Neutrophil (primary cell): ENCODE data around the gene MTMR10.

Experiments used
- H3K27ac ChIP-seq: fragments of 200-600 bp; sonication (generic); 2 replicates; pipeline ENCODE4 v1.5.1; 2016; ENCODE audit warnings: mild to moderate bottlenecking, moderate library complexity
- H3K27me3 ChIP-seq: fragments of 200-600 bp; sonication (generic); 2 replicates; pipeline ENCODE4 v1.6.0; 2016; ENCODE audit warnings: mild to moderate bottlenecking
- H3K36me3 ChIP-seq: fragments of 200-600 bp; sonication (generic); 2 replicates; pipeline ENCODE4 v1.5.1; 2017
- H3K4me1 ChIP-seq, 2 experiments: fragments of 200-600 bp in 1 of 2; sonication (generic) in 1 of 2; 1 replicate in 1 of 2; 2 replicates in 1 of 2; pipeline versions ENCODE4 v1.5.1 to v1.6.1; 2013 to 2016; ENCODE audit warnings: low read depth in 1 of 2, low read length in 1 of 2, mild to moderate bottlenecking in 1 of 2, moderate library complexity in 1 of 2; ENCODE audit not compliant: control insufficient read depth in 1 of 2, insufficient read depth in 1 of 2
- H3K4me3 ChIP-seq, 2 experiments: fragments of 200-600 bp in 1 of 2; sonication (generic) in 1 of 2; 1 replicate in 1 of 2; 2 replicates in 1 of 2; pipeline ENCODE4 v1.5.1; 2013 to 2016; ENCODE audit warnings: low read depth in 1 of 2, low read length in 1 of 2, mild to moderate bottlenecking in 1 of 2, moderate library complexity in 1 of 2
- H3K9me3 ChIP-seq: fragments of 200-600 bp; sonication (generic); 2 replicates; pipeline ENCODE4 v1.5.1; 2016
- TF ChIP-seq, protein P1 (sequence below): fragments of 200-600 bp; sonication (generic); IDR thresholded peaks from 2 replicates; pipeline ENCODE4 v1.5.1; 2016; ENCODE audit warnings: antibody characterized with exemption

Gene MTMR10

DNA sequence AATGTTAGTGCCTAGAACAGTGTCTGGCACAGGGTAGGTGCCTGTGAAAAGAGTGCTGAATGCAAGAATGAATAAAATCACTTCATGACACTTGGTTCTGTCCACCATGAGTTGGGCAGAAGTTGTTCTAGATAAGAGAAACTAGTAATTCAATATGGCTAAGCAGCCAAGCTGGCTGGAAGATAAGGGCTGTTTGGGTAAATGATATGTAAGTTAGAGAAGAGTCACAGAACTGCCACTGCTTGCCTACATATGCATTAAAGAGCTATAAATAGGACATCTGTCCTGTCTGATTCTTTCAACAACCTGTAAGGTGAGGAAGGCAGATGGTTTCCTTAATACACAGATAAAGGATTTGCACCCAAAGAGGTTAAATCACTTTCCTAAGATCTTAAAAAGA lies 13.1 kb downstream of the MTMR10 start:
- Histone ChIP-seq H3K27ac (peak overlapping the region; percentile 90), H3K27me3 (no peaks in the 10 kb centered on the region), H3K4me1 (peaks cover 43 to 53% of the 10 kb centered on the region in 2 experiments), H3K36me3 (peaks cover 46% of the 10 kb centered on the region), H3K9me3 (no peaks in the 10 kb centered on the region), H3K4me3 (peak overlapping the region in 1 of 2 experiments; percentile 43)
- TF ChIP-seq, protein P1, sequence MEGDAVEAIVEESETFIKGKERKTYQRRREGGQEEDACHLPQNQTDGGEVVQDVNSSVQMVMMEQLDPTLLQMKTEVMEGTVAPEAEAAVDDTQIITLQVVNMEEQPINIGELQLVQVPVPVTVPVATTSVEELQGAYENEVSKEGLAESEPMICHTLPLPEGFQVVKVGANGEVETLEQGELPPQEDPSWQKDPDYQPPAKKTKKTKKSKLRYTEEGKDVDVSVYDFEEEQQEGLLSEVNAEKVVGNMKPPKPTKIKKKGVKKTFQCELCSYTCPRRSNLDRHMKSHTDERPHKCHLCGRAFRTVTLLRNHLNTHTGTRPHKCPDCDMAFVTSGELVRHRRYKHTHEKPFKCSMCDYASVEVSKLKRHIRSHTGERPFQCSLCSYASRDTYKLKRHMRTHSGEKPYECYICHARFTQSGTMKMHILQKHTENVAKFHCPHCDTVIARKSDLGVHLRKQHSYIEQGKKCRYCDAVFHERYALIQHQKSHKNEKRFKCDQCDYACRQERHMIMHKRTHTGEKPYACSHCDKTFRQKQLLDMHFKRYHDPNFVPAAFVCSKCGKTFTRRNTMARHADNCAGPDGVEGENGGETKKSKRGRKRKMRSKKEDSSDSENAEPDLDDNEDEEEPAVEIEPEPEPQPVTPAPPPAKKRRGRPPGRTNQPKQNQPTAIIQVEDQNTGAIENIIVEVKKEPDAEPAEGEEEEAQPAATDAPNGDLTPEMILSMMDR: no peak

- H3K27me3 ChIP-seq: no peaks in the 10 kb centered on the region
- H3K27ac ChIP-seq: peak overlapping the region; percentile 24
- no peak overlapping the region for H3K4me3 ChIP-seq
- TF ChIP-seq, protein P1: no peak
- peaks cover 54% of the 10 kb centered on the region for H3K36me3 ChIP-seq
- peaks cover 21 to 25% of the 10 kb centered on the region in 2 experiments for H3K4me1 ChIP-seq
- no peaks in the 10 kb centered on the region for H3K9me3 ChIP-seq
These were observed 17.3 kb downstream of the MTMR10 start for GRCh38 chr15:30974112-30974511.

DNA sequence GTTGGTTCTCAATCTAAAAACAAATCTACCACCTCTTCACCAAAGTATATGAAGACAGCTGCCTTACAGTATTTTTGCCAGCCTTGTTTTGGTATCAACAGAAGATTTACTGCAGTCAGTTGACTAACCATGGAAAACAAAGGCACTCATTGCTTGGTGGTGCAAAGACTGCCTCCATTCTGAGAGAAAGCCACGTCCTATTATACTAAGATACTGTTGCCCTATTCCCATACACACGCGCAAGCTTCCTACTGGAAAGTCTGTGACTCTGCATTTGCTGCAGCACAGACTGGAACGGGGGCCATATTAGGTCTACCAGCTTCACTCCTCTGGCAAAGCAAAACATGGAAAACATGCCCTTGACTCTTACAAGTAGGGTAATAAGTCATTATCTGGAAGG lies 18.0 kb downstream of the MTMR10 start:
- no peaks in the 10 kb centered on the region for H3K27me3 ChIP-seq
- no peaks in the 10 kb centered on the region for H3K9me3 ChIP-seq
- peak overlapping the region; percentile 26 for H3K27ac ChIP-seq
- TF ChIP-seq, protein P1: no peak
- H3K4me1 ChIP-seq: peaks cover 13 to 18% of the 10 kb centered on the region in 2 experiments
- H3K4me3 ChIP-seq: no peak overlapping the region
- peaks cover 60% of the 10 kb centered on the region for H3K36me3 ChIP-seq

- no peaks in the 10 kb centered on the region for H3K4me1 ChIP-seq
- no peaks in the 10 kb centered on the region for H3K9me3 ChIP-seq
- no peaks in the 10 kb centered on the region for H3K27me3 ChIP-seq
- peak overlapping the region; percentile 34 for H3K27ac ChIP-seq
- no peak overlapping the region for H3K4me3 ChIP-seq
- TF ChIP-seq, protein P1: no peak
- peaks cover 85% of the 10 kb centered on the region for H3K36me3 ChIP-seq
These were observed 21.7 kb downstream of the MTMR10 start for GRCh38 chr15:30969724-30970123.

GRCh38 chr15:30963681-30964080 lies 27.7 kb downstream of the MTMR10 start:
- Histone ChIP-seq H3K4me3 (no peak overlapping the region), H3K27ac (no peak overlapping the region), H3K4me1 (peaks cover 6 to 9% of the 10 kb centered on the region in 2 experiments), H3K27me3 (no peaks in the 10 kb centered on the region), H3K9me3 (no peaks in the 10 kb centered on the region), H3K36me3 (peaks cover 96% of the 10 kb centered on the region)
- TF ChIP-seq, protein P1: no peak

DNA sequence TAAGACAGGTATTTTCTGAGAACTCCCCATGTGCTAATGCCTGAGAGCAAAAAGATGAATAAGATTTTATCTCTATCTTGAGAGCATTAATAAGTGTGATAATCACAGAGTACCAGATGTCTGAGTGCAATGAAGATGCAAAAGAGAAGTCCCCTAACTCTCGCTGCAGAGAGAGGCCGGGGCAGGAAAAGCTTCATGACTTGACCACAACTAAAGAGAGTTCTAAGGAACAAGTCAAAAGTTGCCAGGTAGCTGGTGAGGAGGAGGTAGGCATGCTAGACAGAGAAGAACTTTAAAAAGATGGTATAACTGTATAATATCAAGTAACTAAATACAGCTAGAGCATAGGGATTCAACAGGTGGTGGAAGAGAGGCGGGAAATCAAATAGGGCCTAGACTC lies 28.8 kb downstream of the MTMR10 start:
- Histone ChIP-seq H3K9me3 (no peaks in the 10 kb centered on the region), H3K4me1 (peaks cover 6 to 9% of the 10 kb centered on the region in 2 experiments), H3K36me3 (peaks cover 99% of the 10 kb centered on the region), H3K27me3 (no peaks in the 10 kb centered on the region), H3K27ac (peak overlapping the region; percentile 64), H3K4me3 (no peak overlapping the region)
- TF ChIP-seq, protein P1: no peak
